Neural cell (in vitro differentiated cells): ENCODE data around the gene SLC35B2. TPM values are rescaled to one million over a fixed set of nuclear protein-coding genes. Genes with fewer than 3 reads are reported as not detected.
A peak's percentile ranks its signal among the peaks of the same experiment; 100 is the strongest.

Experiments used
- H2AFZ ChIP-seq: fragments of 200-600, 300-800 bp; sonication (generic), shearing (Covaris generic); 2 replicates; pipeline ENCODE4 v1.6.0; 2014; ENCODE audit warnings: low read depth, mild to moderate bottlenecking, antibody characterized with exemption, low read length, moderate library complexity
- H3F3A ChIP-seq: fragments of 200-600 bp; shearing (Covaris generic); 2 replicates; pipeline ENCODE4 v1.6.1; 2016; ENCODE audit warnings: mild to moderate bottlenecking, moderate library complexity, mixed read lengths, antibody characterized with exemption, low read length; ENCODE audit not compliant: insufficient read depth, poor library complexity, severe bottlenecking
- H3K27ac ChIP-seq: fragments of 200-600, 300-800 bp; sonication (generic), shearing (Covaris generic); 2 replicates; pipeline ENCODE4 v1.5.1; 2014; ENCODE audit warnings: mild to moderate bottlenecking, low read length, moderate library complexity
- H3K27me3 ChIP-seq: fragments of 300-800, 200-600 bp; sonication (generic), shearing (Covaris generic); 2 replicates; pipeline ENCODE4 v1.6.0; 2014; ENCODE audit warnings: mild to moderate bottlenecking, low read depth, low read length, moderate library complexity; ENCODE audit not compliant: insufficient read depth
- H3K36me3 ChIP-seq: fragments of 300-800, 200-600 bp; sonication (generic), shearing (Covaris generic); 2 replicates; pipeline ENCODE4 v1.5.1; 2014; ENCODE audit warnings: mild to moderate bottlenecking, antibody characterized with exemption, low read length, moderate library complexity; ENCODE audit not compliant: insufficient read depth
- H3K4me2 ChIP-seq: fragments of 300-800, 200-600 bp; sonication (generic), shearing (Covaris generic); 2 replicates; pipeline ENCODE4 v1.6.0; 2014; ENCODE audit warnings: mild to moderate bottlenecking, low read length
- H3K4me3 ChIP-seq: fragments of 300-800, 200-600 bp; sonication (generic), shearing (Covaris generic); 2 replicates; pipeline ENCODE4 v1.5.1; 2014; ENCODE audit warnings: mild to moderate bottlenecking, low read length, moderate library complexity
- H3K79me2 ChIP-seq: fragments of 200-600 bp; shearing (Covaris generic); replicated peaks from 2 replicates; pipeline ENCODE4 v1.6.0; 2014; ENCODE audit warnings: mild to moderate bottlenecking, low read length, moderate library complexity; ENCODE audit not compliant: insufficient read depth
- H3K9ac ChIP-seq: fragments of 300-800, 200-600 bp; sonication (generic), shearing (Covaris generic); 2 replicates; pipeline ENCODE4 v1.6.1; 2016; ENCODE audit warnings: mild to moderate bottlenecking, low read length, mixed read lengths
- H3K9me2 ChIP-seq: fragments of 200-600 bp; shearing (Covaris generic); 2 replicates; pipeline ENCODE4 v1.6.1; 2016; ENCODE audit warnings: mild to moderate bottlenecking, low read length, mixed read lengths; ENCODE audit not compliant: insufficient read depth
- H3K9me3 ChIP-seq: fragments of 200-600, 300-800 bp; sonication (generic), shearing (Covaris generic); 2 replicates; pipeline ENCODE4 v1.6.1; 2016; ENCODE audit warnings: mild to moderate bottlenecking, mixed run types, low read length, moderate library complexity, mixed read lengths
- H4K20me1 ChIP-seq: fragments of 200-600 bp; shearing (Covaris generic); 2 replicates; pipeline ENCODE4 v1.6.1; 2016; ENCODE audit warnings: mild to moderate bottlenecking, mixed run types; ENCODE audit not compliant: insufficient read depth
- CTCF ChIP-seq: fragments of 450-650 bp; IDR thresholded peaks from 2 replicates; pipeline ENCODE4 v1.5.1; 2014; ENCODE audit warnings: antibody characterized with exemption, mild to moderate bottlenecking, moderate library complexity; ENCODE audit not compliant: poor library complexity, severe bottlenecking
- EP300 ChIP-seq: fragments of 450-650 bp; conservative IDR thresholded peaks from 2 replicates; pipeline ENCODE4 v1.6.1; 2014; ENCODE audit warnings: antibody characterized with exemption, mild to moderate bottlenecking, moderate library complexity; ENCODE audit not compliant: poor library complexity, severe bottlenecking
- EZH2 ChIP-seq: fragments of 200-600, 300-800 bp; shearing (Covaris generic), sonication (generic); IDR thresholded peaks from 2 replicates; pipeline ENCODE4 v1.6.1; 2014; ENCODE audit warnings: antibody characterized with exemption, low read length, borderline replicate concordance, mild to moderate bottlenecking; ENCODE audit not compliant: insufficient read depth, poor library complexity, severe bottlenecking
- MXI1 ChIP-seq: fragments of 450-650 bp; conservative IDR thresholded peaks from 2 replicates; pipeline ENCODE4 v1.6.1; 2014; ENCODE audit warnings: antibody characterized with exemption, mild to moderate bottlenecking; ENCODE audit not compliant: poor library complexity, severe bottlenecking
- POLR2AphosphoS5 ChIP-seq: IDR thresholded peaks from 2 replicates; pipeline ENCODE4 v1.6.1; 2012
- RAD21 ChIP-seq: fragments of 450-650 bp; conservative IDR thresholded peaks from 2 replicates; pipeline ENCODE4 v1.6.1; 2014; ENCODE audit warnings: antibody characterized with exemption, mild to moderate bottlenecking, moderate library complexity
- REST ChIP-seq: IDR thresholded peaks from 2 replicates; pipeline ENCODE4 v1.6.1; 2012; ENCODE audit warnings: borderline replicate concordance
- SMC3 ChIP-seq: fragments of 450-650 bp; conservative IDR thresholded peaks from 2 replicates; pipeline ENCODE4 v1.6.1; 2014; ENCODE audit warnings: antibody characterized with exemption, mild to moderate bottlenecking, moderate library complexity; ENCODE audit not compliant: poor library complexity
- TAF1 ChIP-seq: IDR thresholded peaks from 2 replicates; pipeline ENCODE4 v1.6.1; 2012; ENCODE audit warnings: low read depth
- polyA plus RNA-seq: library from polyadenylated mRNA; depleted of rRNA; stranded (reverse); fragments of >200 nt; gene quantifications from 2 replicates; pipeline ENCODE4 v1.2.3, GENCODE V29; 2014

Gene SLC35B2
- polyA plus RNA-seq, 1 donor from 2014 or later: 44.5 TPM

- Histone ChIP-seq H4K20me1 (peaks cover 4% of the 10 kb centered on the region), H3K9ac (peak within 1 kb of the TSS; percentile 79), H3K79me2 (peaks cover 14% of the 10 kb centered on the region), H3K4me2 (peak within 1 kb of the TSS; percentile 95), H3K9me2 (no peaks in the 10 kb centered on the region), H3K27me3 (no peaks in the 10 kb centered on the region), H3K27ac (peak within 1 kb of the TSS; percentile 69), H2AFZ (peak within 1 kb of the TSS; percentile 48), H3K4me3 (peak within 1 kb of the TSS; percentile 96), H3K36me3 (no peaks in the 10 kb centered on the region), H3F3A (no peaks in the 10 kb centered on the region), H3K9me3 (no peaks in the 10 kb centered on the region)
- TF ChIP-seq RAD21 (peak; percentile 70), MXI1 (peak; percentile 88), SMC3 (peak; percentile 72), REST (no peak), POLR2AphosphoS5 (peak; percentile 58), EP300 (peak; percentile 47), TAF1 (no peak), CTCF (peak; percentile 79)
These were observed 7.8 kb upstream of the SLC35B2 start, which contains the start of gene NFKBIE for GRCh38 chr6:44265007-44265721. TSS of gene NFKBIE (minus strand) at chr6:44265551. CDS start at chr6:44265346, 205 bp downstream.

GRCh38 chr6:44264154-44265006, 7.1 kb upstream of the SLC35B2 start:
- Histone ChIP-seq H3K9ac (peak overlapping the region; percentile 79), H4K20me1 (peaks cover 4% of the 10 kb centered on the region), H3K4me2 (peak overlapping the region; percentile 95), H3K9me2 (no peaks in the 10 kb centered on the region), H2AFZ (peak overlapping the region; percentile 48), H3K9me3 (no peaks in the 10 kb centered on the region), H3K36me3 (no peaks in the 10 kb centered on the region), H3K4me3 (peak overlapping the region; percentile 96), H3K79me2 (peaks cover 14% of the 10 kb centered on the region), H3K27ac (peak overlapping the region; percentile 69), H3K27me3 (no peaks in the 10 kb centered on the region), H3F3A (no peaks in the 10 kb centered on the region)
- TF ChIP-seq EZH2 (no peak), POLR2AphosphoS5 (no peak), EP300 (no peak), REST (no peak), TAF1 (no peak), RAD21 (no peak), SMC3 (no peak), MXI1 (no peak), CTCF (no peak)
